ENCODE data around the gene DLAT.
A peak's percentile ranks its signal among the peaks of the same experiment; 100 is the strongest.
"Not testable (repeated sequence)": the region's sequence is repeated elsewhere in the genome, so short reads cannot be mapped to it uniquely, and the experiment has no call there.

The DLAT gene

DNA sequence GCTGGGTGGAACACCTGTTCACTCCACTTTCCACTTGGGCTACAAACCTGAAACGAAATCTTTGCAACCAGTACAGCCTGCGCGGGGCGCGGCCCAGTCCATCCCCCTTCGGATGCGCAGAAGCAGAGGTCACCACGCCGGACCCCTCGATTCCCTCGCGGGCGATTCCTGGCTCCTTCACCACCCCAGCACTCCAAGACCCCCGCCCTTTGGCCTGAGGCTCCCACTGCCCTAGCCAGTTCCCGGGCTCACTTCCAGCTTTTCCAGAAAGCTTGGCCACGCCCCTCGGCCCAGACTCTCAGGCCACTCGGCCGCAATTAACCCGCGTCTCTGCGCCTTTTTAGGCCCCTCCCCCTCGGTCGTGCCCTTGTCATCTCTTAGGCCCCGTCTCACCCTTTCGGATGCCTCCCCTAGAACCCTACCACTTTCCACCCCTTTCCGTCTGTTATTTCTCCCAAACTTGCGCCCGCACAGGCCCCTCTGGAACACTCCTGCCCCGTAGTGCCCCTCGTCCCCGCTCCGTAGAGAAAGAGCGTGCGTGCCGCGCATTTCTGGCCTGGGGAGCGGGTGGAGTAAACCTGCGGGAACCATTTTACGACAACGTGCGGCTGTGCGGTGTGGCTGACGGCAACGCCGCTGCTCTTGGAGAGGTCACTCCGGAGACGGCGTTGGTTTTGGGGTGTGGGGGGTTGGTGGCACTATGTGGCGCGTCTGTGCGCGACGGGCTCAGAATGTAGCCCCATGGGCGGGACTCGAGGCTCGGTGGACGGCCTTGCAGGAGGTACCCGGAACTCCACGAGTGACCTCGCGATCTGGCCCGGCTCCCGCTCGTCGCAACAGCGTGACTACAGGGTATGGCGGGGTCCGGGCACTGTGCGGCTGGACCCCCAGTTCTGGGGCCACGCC is at the start of gene DLAT:
Gene DLAT (plus strand): TSS at position 636 of the 906 bp plus-strand sequence. CDS start 65 bp downstream, at position 701.
- DNase-seq (ENCODE audit: low read depth in 2 of 2), result peak; percentile 77 to 80

GRCh38 chr11:111976119-111976766 is 49.0 kb upstream of the DLAT start:
- no peak for DNase-seq (ENCODE audit: low read depth in 2 of 2)

GRCh38 chr11:111976767-111977145 is 48.5 kb upstream of the DLAT start:
- DNase-seq (ENCODE audit: low read depth in 2 of 2), result no peak

DNA sequence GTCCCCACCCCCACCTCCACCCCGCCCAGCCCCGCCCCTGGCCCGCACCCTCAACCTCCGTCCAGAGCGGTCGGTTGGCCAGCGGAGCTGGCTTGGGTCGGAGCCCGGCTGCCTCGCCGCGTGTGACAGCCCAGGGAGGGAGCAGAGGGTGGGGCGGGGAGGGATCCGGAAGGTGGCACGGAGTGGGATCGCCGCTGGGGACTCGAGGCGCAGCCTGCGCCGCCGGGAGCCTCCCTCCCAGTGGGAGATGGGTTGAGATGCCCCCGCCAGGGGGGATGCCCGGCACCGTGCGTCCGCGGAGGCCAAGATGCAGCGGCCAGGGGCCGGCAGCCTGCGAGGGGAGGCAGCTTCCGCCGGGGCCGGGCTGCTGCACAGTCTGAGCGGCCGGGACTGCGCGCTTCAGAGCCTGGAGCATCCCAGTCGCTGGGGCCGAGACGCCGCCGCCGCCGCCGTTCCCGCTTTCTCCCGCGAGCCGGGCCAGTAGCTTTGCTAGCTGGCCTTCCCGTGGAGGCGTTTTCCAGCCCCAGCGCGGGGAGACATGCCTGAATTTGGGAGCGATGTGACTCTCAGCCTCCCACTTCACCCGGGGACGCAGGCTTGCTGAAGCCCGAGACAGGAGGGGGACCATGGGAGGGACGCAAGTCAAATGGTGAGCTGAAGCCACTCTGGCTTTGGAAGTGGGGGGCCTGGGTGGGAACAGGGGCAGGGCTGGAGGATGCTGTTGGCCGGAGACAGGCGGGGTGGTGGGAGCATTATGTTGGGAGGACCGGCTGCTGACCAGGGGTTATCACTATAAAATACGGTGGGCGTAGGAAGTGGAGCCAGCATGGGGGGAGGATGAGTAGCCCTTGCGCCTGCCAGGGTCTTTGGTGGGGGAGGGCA is 47.8 kb upstream of the DLAT start:
- DNase-seq (ENCODE audit: low read depth in 2 of 2), result peak; percentile 4 to 9

DNA sequence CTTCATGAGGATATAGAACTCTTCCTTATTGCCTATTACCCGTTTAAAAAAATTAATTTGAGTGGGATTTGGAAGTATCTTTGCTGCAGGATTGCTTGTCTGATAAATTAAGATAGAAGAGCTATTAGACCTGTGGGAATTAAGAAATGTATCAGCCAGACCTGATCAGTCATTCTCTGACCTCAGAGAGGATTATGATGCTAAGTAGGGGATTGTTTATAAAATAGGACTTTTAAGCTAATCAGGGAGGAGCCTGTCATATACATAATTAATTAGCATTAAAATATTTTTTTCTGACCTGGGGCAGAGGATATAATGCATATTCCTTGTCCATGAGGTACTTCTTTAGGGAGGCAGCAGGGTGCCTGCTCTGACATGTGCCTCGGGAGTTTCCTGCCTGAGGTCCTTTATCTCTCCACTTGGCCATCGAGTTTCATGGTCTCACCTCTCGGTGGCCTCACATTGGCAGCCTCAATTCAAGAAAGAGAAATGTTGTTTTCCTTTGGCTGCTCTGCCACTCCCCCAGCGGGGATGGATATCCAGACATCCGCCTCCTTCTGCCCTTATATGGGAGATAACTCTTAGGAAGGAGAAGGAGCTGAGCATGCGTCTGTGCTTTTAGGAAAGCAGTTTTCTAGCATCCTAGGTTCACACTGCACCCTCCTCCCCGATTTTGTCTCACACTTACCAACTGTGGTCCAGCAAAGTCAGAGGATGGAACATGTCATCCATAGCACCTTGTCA is 47.0 kb upstream of the DLAT start:
- DNase-seq (ENCODE audit: low read depth in 2 of 2), result no peak

GRCh38 chr11:111980062-111980461 is 45.1 kb upstream of the DLAT start:
- DNase-seq (ENCODE audit: low read depth in 2 of 2), result no peak

GRCh38 chr11:111981270-111981669 is 43.9 kb upstream of the DLAT start:
- no peak for DNase-seq (ENCODE audit: low read depth in 2 of 2)

DNA sequence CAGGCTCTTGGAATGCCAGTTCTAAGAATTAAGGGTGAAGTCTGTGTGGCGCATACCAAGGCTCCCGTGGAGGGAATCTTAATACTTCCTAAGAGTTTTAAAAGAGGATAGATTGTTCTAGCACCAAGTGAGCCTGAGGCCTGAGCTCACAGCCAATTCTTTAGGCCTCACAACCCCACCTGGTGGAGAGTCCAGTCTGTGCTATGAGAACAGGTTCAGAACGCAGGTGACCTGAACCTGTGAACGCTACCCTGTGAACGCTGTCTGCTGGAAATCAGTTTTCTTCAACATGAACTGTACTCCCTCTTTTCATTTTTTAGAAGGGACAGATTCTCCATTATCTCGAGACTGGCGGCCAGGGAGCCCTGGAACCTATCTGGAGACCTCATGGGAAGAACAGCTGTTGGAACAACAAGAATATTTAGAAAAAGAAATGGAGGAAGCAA is 43.2 kb upstream of the DLAT start:
- DNase-seq (ENCODE audit: low read depth in 2 of 2), result peak; percentile 13 to 14

DNA sequence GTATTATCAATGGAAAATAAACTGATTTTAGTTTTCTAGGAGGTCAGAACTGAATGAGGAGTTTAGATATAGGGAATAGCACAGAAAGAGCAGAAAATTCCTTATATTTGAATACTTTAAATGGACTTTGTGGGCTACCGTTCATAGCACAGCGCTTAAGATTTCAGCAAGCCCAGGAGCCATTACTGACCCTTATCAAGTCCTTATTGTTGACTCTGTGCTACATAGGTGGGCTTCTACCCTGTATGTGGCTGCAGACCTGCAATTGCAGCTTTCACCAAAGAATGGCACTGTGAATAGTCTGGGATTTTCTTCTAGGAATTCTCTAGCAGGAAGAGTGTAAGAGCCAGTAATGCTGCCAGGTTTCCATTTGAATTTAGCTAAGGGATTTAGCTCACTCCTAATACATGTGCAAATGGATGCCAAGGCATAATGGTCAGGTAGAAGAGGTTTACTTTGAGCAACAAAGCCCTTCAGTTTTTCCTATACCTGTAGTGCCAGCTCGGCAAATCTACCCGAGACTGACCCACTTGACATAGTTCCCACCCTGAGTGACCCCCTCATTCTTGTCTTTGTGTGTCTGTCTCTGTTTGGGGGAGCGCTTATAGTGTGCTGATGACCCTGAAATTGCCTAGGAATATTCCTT is 42.5 kb upstream of the DLAT start:
- no peak for DNase-seq (ENCODE audit: low read depth in 2 of 2)

- DNase-seq (ENCODE audit: low read depth in 2 of 2), result no peak
Measured at GRCh38 chr11:111983187-111983986, 41.8 kb upstream of the DLAT start.

DNA sequence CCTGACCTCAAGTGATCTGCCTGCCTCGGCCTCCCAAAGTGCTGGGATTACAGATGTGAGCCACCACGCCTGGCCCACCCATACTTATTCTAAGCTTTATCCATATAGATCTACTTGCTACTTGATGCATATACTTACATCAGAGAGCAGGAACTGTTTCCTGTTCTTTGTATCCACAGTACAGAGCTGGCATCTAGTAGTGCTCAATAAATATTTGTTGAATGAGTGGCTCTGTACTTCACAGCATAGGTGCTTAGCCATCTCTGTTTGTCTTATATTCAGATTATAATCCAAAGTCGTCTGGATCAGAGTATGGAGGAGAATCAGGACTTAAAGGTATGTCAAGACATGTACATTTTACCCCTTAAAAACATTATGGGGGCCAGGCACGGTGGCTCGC is 38.6 kb upstream of the DLAT start:
- DNase-seq (ENCODE audit: low read depth in 2 of 2), result no peak

DNA sequence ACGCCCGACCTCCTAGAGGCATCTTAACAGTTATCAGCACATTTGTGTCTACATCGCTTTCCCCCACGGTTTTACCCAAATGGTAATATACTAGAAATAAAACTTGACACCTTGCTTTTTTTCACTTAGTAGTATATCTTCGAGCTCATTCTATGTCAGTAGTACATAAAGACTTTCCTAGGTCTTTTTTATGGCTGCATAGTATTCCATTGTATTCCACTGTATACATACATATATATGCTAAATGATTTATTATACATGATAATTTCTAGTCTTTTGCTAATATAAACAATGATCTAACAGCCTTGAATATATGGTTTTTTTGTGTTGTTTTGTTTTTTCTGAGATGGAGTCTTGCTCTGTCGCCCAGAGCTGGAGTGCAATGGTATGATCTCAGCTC is 34.8 kb upstream of the DLAT start:
- no peak for DNase-seq (ENCODE audit: low read depth in 2 of 2)

DNA sequence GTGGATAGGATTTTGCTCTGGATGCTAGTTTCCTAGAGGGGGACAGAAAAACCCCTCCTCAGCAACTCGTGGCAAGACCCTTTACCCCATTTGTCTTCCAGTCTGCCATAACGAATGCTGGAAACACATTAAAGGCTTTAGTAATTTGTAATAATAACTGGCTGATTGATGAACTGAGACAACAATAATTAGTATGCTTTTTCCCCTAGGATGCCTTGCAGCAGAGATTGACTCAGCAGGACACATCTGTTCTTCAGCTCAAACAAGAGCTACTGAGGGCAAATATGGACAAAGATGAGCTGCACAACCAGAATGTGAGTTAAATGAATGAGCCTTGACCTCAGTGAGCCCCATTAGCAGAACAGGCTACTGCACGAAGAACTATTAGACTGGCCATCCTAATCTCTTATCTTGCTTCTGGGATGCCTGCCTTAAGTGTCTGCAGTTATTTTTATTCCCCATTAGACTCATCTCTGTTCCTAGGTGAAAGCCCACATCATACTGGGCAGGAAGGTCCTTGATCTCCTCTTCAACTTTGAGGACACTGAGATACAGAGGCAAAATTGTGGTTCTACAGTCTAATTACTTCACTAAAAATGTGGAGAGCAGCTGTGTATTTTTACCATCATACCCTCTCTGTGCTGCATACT is 32.9 kb upstream of the DLAT start:
- DNase-seq (ENCODE audit: low read depth in 2 of 2), result no peak

GRCh38 chr11:111996129-111996528 is 29.1 kb upstream of the DLAT start:
- no peak for DNase-seq (ENCODE audit: low read depth in 2 of 2)

DNA sequence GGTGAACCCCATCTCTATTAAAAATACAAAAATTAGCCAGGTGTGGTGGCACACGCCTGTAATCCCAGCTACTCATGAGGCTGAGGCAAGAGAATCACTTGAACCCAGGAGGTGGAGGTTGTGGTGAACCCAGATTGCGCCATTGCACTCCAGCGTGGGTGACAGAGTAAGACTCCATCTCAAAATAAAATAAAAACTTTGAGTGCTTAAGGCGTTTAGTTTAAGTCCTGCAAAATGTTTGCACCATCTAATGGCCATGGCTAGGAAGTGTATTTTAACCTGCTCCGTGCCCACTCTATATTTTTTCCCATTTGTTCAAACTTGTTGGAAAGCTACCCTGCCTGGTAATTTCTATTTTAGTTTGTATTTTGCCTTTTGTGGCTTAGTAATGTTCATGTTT is 28.5 kb upstream of the DLAT start:
- not testable (repeated sequence) for DNase-seq (ENCODE audit: low read depth in 2 of 2)

GRCh38 chr11:111999111-111999510 is 26.1 kb upstream of the DLAT start:
- no peak for DNase-seq (ENCODE audit: low read depth in 2 of 2)

- DNase-seq (ENCODE audit: low read depth in 2 of 2), result no peak
Measured at GRCh38 chr11:112000703-112001102, 24.5 kb upstream of the DLAT start.

DNA sequence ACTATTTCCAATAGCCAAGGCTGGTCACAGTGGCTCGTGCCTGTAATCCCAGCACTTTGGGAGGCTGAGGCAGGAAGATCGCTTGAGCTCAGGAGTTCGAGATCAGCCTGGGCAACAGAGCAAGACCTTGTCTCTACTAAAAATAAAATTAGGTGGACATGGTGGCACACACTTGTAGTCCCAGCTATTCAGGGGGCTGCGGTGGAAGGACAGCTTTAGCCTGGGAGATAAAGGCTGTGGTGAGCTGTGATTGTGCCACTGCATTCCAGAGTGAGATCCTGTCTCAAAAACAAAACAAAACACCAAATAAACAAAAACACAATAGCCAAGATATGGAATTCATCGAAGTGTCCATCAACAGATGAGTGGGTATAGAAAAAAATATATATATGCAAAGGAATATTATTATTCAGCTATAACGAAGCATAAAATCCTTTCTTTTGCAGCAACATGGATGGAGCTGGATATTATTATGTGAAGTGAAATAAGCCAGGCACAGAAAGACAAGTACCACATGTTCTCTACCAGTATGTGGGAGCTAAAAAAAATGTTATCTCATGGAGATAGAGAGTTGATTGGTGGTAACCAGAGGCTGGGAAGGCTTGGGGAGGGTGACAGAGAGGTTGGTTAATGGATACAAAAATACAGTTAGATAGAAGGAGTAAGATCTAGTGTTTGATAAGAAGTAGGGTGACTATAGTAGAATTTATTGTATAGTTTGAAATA is 22.6 kb upstream of the DLAT start:
- DNase-seq (ENCODE audit: low read depth in 2 of 2), result no peak

GRCh38 chr11:112004389-112004788 is 20.8 kb upstream of the DLAT start:
- DNase-seq (ENCODE audit: low read depth in 2 of 2), result peak in 1 of 2 donors; percentile 9
